HCT116 (cell line): ENCODE data around the gene ERBB2.

Experiments used
- EZH2 ChIP-seq: fragments of 200-600 bp; sonication (generic); IDR thresholded peaks from 2 replicates; pipeline ENCODE4 v1.6.1; 2017; ENCODE audit warnings: antibody characterized with exemption, mixed run types
- EZH2phosphoT487 ChIP-seq: fragments of 200-600 bp; IDR thresholded peaks from 2 replicates; pipeline ENCODE4 v1.6.1; 2018; ENCODE audit warnings: antibody characterized with exemption, borderline replicate concordance
- JUND ChIP-seq: IDR thresholded peaks from 2 replicates; pipeline ENCODE4 v1.6.1; 2012
- POLR2A ChIP-seq: IDR thresholded peaks from 2 replicates; pipeline ENCODE4 v1.7.0; 2011; ENCODE audit warnings: borderline replicate concordance; ENCODE audit not compliant: insufficient read depth, insufficient read length; ENCODE audit errors: extremely low read depth
- POLR2AphosphoS5 ChIP-seq: IDR thresholded peaks from 2 replicates; pipeline ENCODE4 v1.6.1; 2011; ENCODE audit warnings: mild to moderate bottlenecking, low read depth, low read length, moderate library complexity
- SIN3A ChIP-seq: IDR thresholded peaks from 2 replicates; pipeline ENCODE4 v1.6.1; 2012; ENCODE audit warnings: low read depth
- YY1 ChIP-seq: IDR thresholded peaks from 2 replicates; pipeline ENCODE4 v1.6.1; 2011; ENCODE audit warnings: low read length, low read depth, moderate library complexity, mild to moderate bottlenecking; ENCODE audit not compliant: insufficient replicate concordance; ENCODE audit errors: extremely low read depth
- TF ChIP-seq, protein P1 (sequence below): IDR thresholded peaks from 2 replicates; pipeline ENCODE4 v1.6.1; 2012
- TF ChIP-seq, protein P2 (sequence below), 3 experiments: fragments of 200-600 bp in 1 of 3; sonication (generic) in 1 of 3; IDR thresholded peaks in 2 of 3; conservative IDR thresholded peaks in 1 of 3; 2 replicates each; pipeline ENCODE4 v1.5.1; 2012 to 2017; ENCODE audit warnings: low read depth in 2 of 3, low read length in 2 of 3, antibody characterized with exemption in 1 of 3, borderline replicate concordance in 1 of 3, control low read depth in 1 of 3, mild to moderate bottlenecking in 1 of 3, mixed read lengths in 1 of 3, mixed run types in 1 of 3, moderate library complexity in 1 of 3; ENCODE audit not compliant: insufficient read depth in 1 of 3
- TF ChIP-seq, protein P3 (sequence below): IDR thresholded peaks from 2 replicates; pipeline ENCODE4 v1.6.1; 2012; ENCODE audit warnings: low read depth
- TF ChIP-seq, protein P4 (sequence below): IDR thresholded peaks from 2 replicates; pipeline ENCODE4 v1.6.1; 2011; ENCODE audit warnings: mild to moderate bottlenecking, low read length, moderate library complexity; ENCODE audit not compliant: insufficient replicate concordance; ENCODE audit errors: extremely low read depth

DNA sequence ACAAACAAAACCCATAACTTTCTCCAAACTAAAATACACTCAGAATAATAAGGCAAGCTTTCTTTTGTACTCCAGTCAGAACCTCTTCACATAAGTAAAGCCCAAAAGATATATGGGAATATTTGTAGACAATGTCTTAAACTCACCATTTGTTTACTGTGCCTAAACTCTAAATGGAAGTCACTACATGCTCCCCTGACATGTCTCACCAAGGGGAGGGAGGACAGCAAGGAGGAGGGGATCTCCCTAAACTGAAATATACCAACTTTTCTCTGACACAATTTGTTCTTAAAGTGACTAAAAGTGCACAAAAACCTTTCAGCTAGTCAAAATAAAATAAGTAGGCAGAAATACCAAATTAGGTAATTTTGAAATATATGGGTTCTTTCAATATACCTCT is 76.4 kb downstream of the ERBB2 start:
- TF ChIP-seq, protein P1, sequence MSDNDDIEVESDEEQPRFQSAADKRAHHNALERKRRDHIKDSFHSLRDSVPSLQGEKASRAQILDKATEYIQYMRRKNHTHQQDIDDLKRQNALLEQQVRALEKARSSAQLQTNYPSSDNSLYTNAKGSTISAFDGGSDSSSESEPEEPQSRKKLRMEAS = no peak
- TF ChIP-seq, protein P2, sequence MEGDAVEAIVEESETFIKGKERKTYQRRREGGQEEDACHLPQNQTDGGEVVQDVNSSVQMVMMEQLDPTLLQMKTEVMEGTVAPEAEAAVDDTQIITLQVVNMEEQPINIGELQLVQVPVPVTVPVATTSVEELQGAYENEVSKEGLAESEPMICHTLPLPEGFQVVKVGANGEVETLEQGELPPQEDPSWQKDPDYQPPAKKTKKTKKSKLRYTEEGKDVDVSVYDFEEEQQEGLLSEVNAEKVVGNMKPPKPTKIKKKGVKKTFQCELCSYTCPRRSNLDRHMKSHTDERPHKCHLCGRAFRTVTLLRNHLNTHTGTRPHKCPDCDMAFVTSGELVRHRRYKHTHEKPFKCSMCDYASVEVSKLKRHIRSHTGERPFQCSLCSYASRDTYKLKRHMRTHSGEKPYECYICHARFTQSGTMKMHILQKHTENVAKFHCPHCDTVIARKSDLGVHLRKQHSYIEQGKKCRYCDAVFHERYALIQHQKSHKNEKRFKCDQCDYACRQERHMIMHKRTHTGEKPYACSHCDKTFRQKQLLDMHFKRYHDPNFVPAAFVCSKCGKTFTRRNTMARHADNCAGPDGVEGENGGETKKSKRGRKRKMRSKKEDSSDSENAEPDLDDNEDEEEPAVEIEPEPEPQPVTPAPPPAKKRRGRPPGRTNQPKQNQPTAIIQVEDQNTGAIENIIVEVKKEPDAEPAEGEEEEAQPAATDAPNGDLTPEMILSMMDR (IDR thresholded peaks at IDR 0.05 in 2 of 3, conservative IDR thresholded peaks at IDR 0.05 in 1 of 3; ENCODE audit: borderline replicate concordance in 1 of 3, insufficient read depth in 1 of 3, low read depth in 2 of 3, low read length in 2 of 3) = no peak
- TF ChIP-seq POLR2A (no peak), POLR2AphosphoS5 (no peak), YY1 (no peak), EZH2 (no peak), JUND (no peak), SIN3A (no peak), EZH2phosphoT487 (no peak)
- TF ChIP-seq, protein P3, sequence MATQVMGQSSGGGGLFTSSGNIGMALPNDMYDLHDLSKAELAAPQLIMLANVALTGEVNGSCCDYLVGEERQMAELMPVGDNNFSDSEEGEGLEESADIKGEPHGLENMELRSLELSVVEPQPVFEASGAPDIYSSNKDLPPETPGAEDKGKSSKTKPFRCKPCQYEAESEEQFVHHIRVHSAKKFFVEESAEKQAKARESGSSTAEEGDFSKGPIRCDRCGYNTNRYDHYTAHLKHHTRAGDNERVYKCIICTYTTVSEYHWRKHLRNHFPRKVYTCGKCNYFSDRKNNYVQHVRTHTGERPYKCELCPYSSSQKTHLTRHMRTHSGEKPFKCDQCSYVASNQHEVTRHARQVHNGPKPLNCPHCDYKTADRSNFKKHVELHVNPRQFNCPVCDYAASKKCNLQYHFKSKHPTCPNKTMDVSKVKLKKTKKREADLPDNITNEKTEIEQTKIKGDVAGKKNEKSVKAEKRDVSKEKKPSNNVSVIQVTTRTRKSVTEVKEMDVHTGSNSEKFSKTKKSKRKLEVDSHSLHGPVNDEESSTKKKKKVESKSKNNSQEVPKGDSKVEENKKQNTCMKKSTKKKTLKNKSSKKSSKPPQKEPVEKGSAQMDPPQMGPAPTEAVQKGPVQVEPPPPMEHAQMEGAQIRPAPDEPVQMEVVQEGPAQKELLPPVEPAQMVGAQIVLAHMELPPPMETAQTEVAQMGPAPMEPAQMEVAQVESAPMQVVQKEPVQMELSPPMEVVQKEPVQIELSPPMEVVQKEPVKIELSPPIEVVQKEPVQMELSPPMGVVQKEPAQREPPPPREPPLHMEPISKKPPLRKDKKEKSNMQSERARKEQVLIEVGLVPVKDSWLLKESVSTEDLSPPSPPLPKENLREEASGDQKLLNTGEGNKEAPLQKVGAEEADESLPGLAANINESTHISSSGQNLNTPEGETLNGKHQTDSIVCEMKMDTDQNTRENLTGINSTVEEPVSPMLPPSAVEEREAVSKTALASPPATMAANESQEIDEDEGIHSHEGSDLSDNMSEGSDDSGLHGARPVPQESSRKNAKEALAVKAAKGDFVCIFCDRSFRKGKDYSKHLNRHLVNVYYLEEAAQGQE = no peak
- TF ChIP-seq, protein P4, sequence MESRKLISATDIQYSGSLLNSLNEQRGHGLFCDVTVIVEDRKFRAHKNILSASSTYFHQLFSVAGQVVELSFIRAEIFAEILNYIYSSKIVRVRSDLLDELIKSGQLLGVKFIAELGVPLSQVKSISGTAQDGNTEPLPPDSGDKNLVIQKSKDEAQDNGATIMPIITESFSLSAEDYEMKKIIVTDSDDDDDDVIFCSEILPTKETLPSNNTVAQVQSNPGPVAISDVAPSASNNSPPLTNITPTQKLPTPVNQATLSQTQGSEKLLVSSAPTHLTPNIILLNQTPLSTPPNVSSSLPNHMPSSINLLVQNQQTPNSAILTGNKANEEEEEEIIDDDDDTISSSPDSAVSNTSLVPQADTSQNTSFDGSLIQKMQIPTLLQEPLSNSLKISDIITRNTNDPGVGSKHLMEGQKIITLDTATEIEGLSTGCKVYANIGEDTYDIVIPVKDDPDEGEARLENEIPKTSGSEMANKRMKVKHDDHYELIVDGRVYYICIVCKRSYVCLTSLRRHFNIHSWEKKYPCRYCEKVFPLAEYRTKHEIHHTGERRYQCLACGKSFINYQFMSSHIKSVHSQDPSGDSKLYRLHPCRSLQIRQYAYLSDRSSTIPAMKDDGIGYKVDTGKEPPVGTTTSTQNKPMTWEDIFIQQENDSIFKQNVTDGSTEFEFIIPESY = no peak
